CD4-positive, CD25-positive, alpha-beta regulatory T cell (primary cell): ENCODE data around the gene SNRPB. TPM values are rescaled to one million over a fixed set of nuclear protein-coding genes. Genes with fewer than 3 reads are reported as not detected.

Experiments used
- ATAC-seq, 2 donors: fragments of 150-1000 bp; cut with Tn5 transposase; one replicate each; pipeline ENCODE4 v1.10.0; 2021; ENCODE audit warnings: low read depth in 2 of 2, moderate number of reproducible peaks in 2 of 2, moderate library complexity in 1 of 2
- DNase-seq, 3 donors: peaks; one replicate each; pipeline versions ENCODE4 v3.0.0 to v3.0.0-alpha.2; 2012 to 2022; ENCODE audit warnings: mixed read lengths in 1 of 3
- H3K27ac ChIP-seq: one replicate; pipeline ENCODE4 v1.7.0; 2013; ENCODE audit warnings: mild to moderate bottlenecking, low read length; ENCODE audit not compliant: insufficient read depth, poor library complexity, severe bottlenecking
- H3K27me3 ChIP-seq: one replicate; pipeline ENCODE4 v1.7.0; 2013; ENCODE audit warnings: low read length; ENCODE audit not compliant: control insufficient read depth, insufficient read depth
- H3K36me3 ChIP-seq: one replicate; pipeline ENCODE4 v1.7.0; 2013; ENCODE audit warnings: mild to moderate bottlenecking, low read length, moderate library complexity; ENCODE audit not compliant: control insufficient read depth, insufficient read depth
- H3K4me1 ChIP-seq: 2 replicates; pipeline ENCODE4 v1.7.0; 2013; ENCODE audit warnings: mild to moderate bottlenecking, low read length; ENCODE audit not compliant: insufficient read depth, control insufficient read depth, poor library complexity, severe bottlenecking
- H3K4me3 ChIP-seq: one replicate; pipeline ENCODE4 v1.7.0; 2013; ENCODE audit warnings: low read depth, mild to moderate bottlenecking, low read length, moderate library complexity
- H3K9me3 ChIP-seq, 2 experiments: 1 replicate in 1 of 2; 2 replicates in 1 of 2; pipeline ENCODE4 v1.7.0; 2013; ENCODE audit warnings: low read length in 2 of 2, mild to moderate bottlenecking in 1 of 2, moderate library complexity in 1 of 2; ENCODE audit not compliant: control insufficient read depth in 2 of 2
- H3K27ac Mint-ChIP-seq, 3 donors: one replicate each; pipeline ENCODE4 v1.8.0; 2020 to 2022; ENCODE audit warnings: mild to moderate bottlenecking in 3 of 3, mixed read lengths in 3 of 3, moderate library complexity in 2 of 3
- H3K27me3 Mint-ChIP-seq: one replicate; pipeline ENCODE4 v1.8.0; 2022; ENCODE audit warnings: mild to moderate bottlenecking, mixed read lengths
- H3K36me3 Mint-ChIP-seq: one replicate; pipeline ENCODE4 v1.8.0; 2020; ENCODE audit warnings: mixed read lengths
- H3K4me1 Mint-ChIP-seq, 4 donors: one replicate each; pipeline ENCODE4 v1.8.0; 2020 to 2022; ENCODE audit warnings: mixed read lengths in 4 of 4, mild to moderate bottlenecking in 1 of 4
- H3K4me3 Mint-ChIP-seq, 4 donors: one replicate each; pipeline ENCODE4 v1.8.0; 2020 to 2022; ENCODE audit warnings: mild to moderate bottlenecking in 4 of 4, mixed read lengths in 4 of 4, moderate library complexity in 3 of 4
- H3K9me3 Mint-ChIP-seq, 7 donors: one replicate each; pipeline ENCODE4 v1.8.0; 2020 to 2022; ENCODE audit warnings: mixed read lengths in 7 of 7, mild to moderate bottlenecking in 3 of 7, moderate library complexity in 2 of 7
- polyA plus RNA-seq, 4 donors: library from polyadenylated mRNA; unstranded; fragments of 300-500 nt; fragmentation: Illumina TruSeq; gene quantifications; one replicate each; pipeline ENCODE4 v1.2.3, GENCODE V29; 2021
- total RNA-seq: library from RNA; stranded (reverse); gene quantifications from one replicate; pipeline ENCODE4 v1.2.3, GENCODE V29; 2022

The SNRPB gene
- total and polyA plus RNA-seq, 5 donors from 2014 or later = 132 to 370 (median 290) TPM

DNA sequence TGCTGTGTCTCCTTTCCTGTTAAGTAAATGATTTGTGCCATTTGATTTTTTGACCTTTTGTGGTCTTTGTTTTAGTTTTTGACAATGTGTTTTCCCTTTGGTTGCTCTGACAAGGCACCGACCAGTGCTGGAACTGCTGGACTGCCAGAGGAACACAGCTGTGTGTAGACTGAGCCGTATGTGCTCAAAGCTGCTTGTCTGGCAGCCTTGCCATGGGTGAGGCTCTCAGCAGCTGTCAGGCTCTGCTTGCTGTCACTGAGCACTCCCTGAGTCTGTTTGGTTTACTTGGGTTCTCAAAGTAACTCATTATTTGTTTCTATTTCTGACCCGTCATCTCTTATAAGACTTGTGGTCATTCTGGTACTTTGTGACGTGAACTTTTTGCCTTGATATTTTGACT, 15.1 kb upstream of the SNRPB start:
- no peaks in the 10 kb centered on the region for H3K27me3 ChIP-seq
- no peak overlapping the region for H3K4me3 ChIP-seq
- Mint-ChIP-seq H3K4me3 (no peak overlapping the region), H3K27ac (no peak overlapping the region), H3K27me3 (no peaks in the 10 kb centered on the region), H3K36me3 (peaks cover 70% of the 10 kb centered on the region), H3K4me1 (no peaks in the 10 kb centered on the region), H3K9me3 (peaks cover 0 to 7% (median 1%) of the 10 kb centered on the region in 7 donors)
- H3K36me3 ChIP-seq = peaks cover 77% of the 10 kb centered on the region
- ATAC-seq (no peak), DNase-seq (no peak)
- no peak overlapping the region for H3K27ac ChIP-seq
- H3K9me3 ChIP-seq = peaks cover 0 to under 1% of the 10 kb centered on the region in 2 experiments
- no peaks in the 10 kb centered on the region for H3K4me1 ChIP-seq

DNA sequence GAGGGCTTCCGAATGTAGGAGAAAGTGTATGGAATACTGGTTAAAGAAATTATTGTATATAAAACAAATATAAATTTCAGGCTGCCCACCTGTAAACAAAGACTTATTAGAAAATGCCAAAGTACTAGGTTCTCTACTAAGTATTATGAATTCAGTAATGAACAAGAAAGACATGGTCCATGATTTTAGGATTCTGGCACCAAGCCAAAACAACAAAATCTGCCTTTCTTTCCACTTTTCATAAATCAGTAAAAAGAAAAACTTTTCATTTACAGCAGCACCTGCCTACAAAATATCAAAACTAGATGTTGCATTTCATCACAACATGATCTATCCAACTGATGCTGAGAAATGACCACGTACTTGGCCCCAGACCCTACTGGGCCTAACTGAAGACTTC, 14.5 kb upstream of the SNRPB start:
- Histone ChIP-seq H3K27ac (no peak overlapping the region), H3K4me1 (no peaks in the 10 kb centered on the region), H3K27me3 (no peaks in the 10 kb centered on the region), H3K4me3 (no peak overlapping the region), H3K9me3 (peaks cover 0 to 4% of the 10 kb centered on the region in 2 experiments), H3K36me3 (peaks cover 78% of the 10 kb centered on the region)
- no peak for DNase-seq
- no peak for ATAC-seq
- H3K27ac Mint-ChIP-seq = no peak overlapping the region
- no peak overlapping the region for H3K4me3 Mint-ChIP-seq
- peaks cover 0 to 12% (median 1%) of the 10 kb centered on the region in 7 donors for H3K9me3 Mint-ChIP-seq
- no peaks in the 10 kb centered on the region for H3K4me1 Mint-ChIP-seq
- peaks cover 74% of the 10 kb centered on the region for H3K36me3 Mint-ChIP-seq
- H3K27me3 Mint-ChIP-seq = no peaks in the 10 kb centered on the region

DNA sequence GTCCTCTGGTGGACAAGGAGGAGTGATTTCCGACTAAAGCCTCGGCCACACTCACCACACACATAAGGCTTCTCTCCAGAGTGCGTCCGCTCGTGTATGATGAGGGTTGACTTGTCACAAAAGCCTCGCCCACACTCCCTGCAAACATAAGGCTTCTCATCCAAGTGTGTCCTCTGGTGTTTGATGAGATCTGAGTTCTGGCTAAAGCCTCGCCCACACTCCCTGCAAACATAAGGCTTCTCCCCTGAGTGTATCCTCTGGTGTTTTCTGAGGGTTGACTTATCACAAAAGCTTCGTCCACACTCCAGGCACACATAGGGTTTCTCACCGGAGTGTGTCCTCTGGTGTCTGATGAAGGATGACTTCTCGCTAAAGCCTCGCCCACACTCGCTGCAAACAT, 12.9 kb upstream of the SNRPB start:
- H3K27me3 ChIP-seq = no peaks in the 10 kb centered on the region
- H3K27ac ChIP-seq = no peak overlapping the region
- no peaks in the 10 kb centered on the region for H3K4me1 ChIP-seq
- H3K9me3 ChIP-seq = peaks cover 0 to 4% of the 10 kb centered on the region in 2 experiments
- H3K36me3 ChIP-seq = peaks cover 66% of the 10 kb centered on the region
- ATAC-seq = no peak
- H3K27me3 Mint-ChIP-seq = no peaks in the 10 kb centered on the region
- H3K9me3 Mint-ChIP-seq = peaks cover 0 to 12% (median 1%) of the 10 kb centered on the region in 7 donors
- no peak overlapping the region for H3K4me3 Mint-ChIP-seq
- no peak for DNase-seq
- H3K4me3 ChIP-seq = no peak overlapping the region
- no peaks in the 10 kb centered on the region for H3K4me1 Mint-ChIP-seq
- H3K36me3 Mint-ChIP-seq = peaks cover 72% of the 10 kb centered on the region
- no peak overlapping the region for H3K27ac Mint-ChIP-seq

DNA sequence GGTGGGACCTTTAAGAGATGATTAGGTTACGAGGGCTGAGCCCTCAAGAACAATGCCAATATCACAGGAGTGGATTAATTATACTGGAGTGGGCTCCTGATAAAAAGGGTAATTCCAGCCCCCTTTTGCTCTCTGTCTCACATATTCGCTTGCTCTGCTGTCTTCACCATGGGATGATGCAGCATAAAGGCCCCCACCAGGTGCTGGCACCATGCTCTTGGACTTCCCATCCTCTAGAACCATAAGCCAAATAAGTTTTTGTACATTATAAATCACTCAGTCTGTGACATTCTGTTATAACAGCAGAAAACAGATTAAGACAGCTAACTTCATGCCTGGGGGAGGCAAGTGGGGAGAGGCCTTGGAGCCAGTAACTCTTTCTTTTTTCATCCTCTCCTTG, 9.8 kb upstream of the SNRPB start:
- H3K27ac Mint-ChIP-seq = no peak overlapping the region
- no peak for DNase-seq
- Histone ChIP-seq H3K9me3 (peaks cover 0 to 4% of the 10 kb centered on the region in 2 experiments), H3K36me3 (peaks cover 41% of the 10 kb centered on the region), H3K4me3 (no peak overlapping the region), H3K27ac (no peak overlapping the region), H3K4me1 (no peaks in the 10 kb centered on the region), H3K27me3 (no peaks in the 10 kb centered on the region)
- H3K36me3 Mint-ChIP-seq = peaks cover 63% of the 10 kb centered on the region
- no peak overlapping the region for H3K4me3 Mint-ChIP-seq
- H3K27me3 Mint-ChIP-seq = no peaks in the 10 kb centered on the region
- H3K4me1 Mint-ChIP-seq = no peaks in the 10 kb centered on the region
- H3K9me3 Mint-ChIP-seq = peaks cover 0 to 12% (median under 1%) of the 10 kb centered on the region in 7 donors
- no peak for ATAC-seq

DNA sequence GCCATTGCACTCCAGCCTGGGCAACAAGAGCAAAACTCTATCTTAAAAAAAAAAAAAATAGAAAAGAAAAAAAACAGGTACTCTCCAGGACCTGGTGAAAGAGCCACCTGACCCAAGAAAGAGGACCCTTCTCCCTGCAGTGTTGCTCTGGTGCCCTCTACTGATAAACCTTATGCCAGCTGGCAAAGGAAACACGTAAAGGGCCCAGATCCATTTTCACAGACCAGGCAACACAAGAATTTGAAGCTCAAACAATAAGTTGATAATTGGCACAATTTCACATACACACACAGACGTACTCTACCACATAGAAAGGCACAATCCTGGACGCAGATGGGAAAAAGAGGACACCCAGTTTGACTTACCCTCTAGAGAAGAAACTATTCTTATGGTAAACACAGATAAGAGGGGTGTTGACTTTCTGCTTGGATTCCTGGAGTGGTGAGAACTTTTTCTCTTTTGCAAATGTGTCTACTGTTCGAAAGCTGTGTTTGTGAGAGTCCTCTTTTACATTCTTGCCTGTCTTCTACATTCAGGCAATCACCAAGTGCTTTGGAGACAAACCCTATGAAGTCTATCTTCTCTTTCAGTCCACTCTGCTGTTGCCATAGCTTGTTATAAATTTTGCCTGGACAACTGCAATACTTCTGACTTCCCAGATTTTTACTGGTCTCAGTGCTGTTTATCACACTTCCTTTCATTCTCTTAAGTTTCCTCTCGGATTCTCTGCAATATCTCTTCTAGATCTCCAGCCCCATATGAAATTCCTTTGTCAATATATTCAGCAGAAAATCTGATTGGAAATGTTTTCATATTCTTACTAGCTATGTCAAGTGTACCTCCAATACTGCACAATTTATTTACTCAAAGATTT, 6.4 kb upstream of the SNRPB start:
- H3K4me3 Mint-ChIP-seq = no peak overlapping the region
- no peaks in the 10 kb centered on the region for H3K27me3 Mint-ChIP-seq
- Histone ChIP-seq H3K27me3 (no peaks in the 10 kb centered on the region), H3K4me3 (no peak overlapping the region), H3K9me3 (peaks cover 0 to 4% of the 10 kb centered on the region in 2 experiments), H3K27ac (no peak overlapping the region), H3K36me3 (peaks cover 12% of the 10 kb centered on the region), H3K4me1 (no peaks in the 10 kb centered on the region)
- peaks cover 0 to under 1% (median 0%) of the 10 kb centered on the region in 4 donors for H3K4me1 Mint-ChIP-seq
- H3K9me3 Mint-ChIP-seq = peaks cover 0 to 12% (median 0%) of the 10 kb centered on the region in 7 donors
- DNase-seq (peak in 1 of 3 donors; percentile 19), ATAC-seq (no peak)
- H3K27ac Mint-ChIP-seq = peak overlapping the region in 1 of 3 donors; percentile 50
- H3K36me3 Mint-ChIP-seq = peaks cover 31% of the 10 kb centered on the region

DNA sequence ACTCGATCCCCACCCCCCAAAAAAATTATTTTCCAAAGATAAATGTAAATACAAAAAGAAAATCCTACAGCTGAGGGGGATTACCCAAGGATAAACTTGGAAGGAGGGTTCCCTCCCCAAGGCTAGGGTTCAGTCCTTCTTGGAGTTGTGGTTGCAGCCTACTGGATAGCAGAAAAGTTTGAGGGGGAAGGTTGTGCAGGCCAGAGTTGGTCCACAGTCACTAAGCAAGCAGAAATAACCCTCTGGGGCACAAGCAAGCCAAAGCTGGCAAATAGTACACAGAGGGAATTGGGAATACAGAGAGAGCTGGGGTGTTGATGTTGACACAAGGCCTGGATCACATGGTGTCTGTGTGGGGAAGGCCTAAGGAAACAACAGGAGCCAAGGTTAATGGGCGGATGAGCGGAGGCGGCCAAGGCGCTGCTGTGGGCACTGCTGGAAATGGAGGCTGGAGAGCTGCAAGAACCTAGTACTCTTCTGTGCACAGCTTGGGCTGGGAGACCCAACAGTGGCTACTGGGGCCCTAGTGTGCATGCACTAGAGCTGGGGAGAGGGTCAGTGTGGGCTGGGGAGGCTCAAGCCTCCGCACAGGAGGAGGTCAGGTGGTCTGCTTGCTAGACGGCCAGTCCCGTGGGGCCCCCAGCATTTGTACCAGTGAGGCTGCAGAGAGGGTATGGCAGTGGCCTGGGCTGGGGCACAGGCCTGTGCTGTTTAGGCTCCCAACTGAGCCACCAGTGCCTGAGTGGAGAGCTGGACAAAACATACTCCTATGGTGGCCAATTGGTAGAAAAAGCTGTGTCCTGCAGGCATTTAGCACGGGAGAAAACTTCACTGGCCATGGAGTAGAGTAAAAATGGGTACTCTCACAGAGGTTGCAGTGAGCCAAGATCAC, 5.5 kb upstream of the SNRPB start:
- Mint-ChIP-seq H3K4me3 (no peak overlapping the region), H3K9me3 (peaks cover 0 to 9% (median 0%) of the 10 kb centered on the region in 7 donors), H3K27me3 (no peaks in the 10 kb centered on the region), H3K4me1 (peaks cover 0 to 7% (median 2%) of the 10 kb centered on the region in 4 donors), H3K36me3 (peaks cover 23% of the 10 kb centered on the region), H3K27ac (no peak overlapping the region)
- Histone ChIP-seq H3K27ac (no peak overlapping the region), H3K4me1 (peaks cover 3% of the 10 kb centered on the region), H3K36me3 (peaks cover 8% of the 10 kb centered on the region), H3K9me3 (peaks cover 0 to 4% of the 10 kb centered on the region in 2 experiments), H3K4me3 (no peak overlapping the region), H3K27me3 (no peaks in the 10 kb centered on the region)
- ATAC-seq (no peak), DNase-seq (no peak)

DNA sequence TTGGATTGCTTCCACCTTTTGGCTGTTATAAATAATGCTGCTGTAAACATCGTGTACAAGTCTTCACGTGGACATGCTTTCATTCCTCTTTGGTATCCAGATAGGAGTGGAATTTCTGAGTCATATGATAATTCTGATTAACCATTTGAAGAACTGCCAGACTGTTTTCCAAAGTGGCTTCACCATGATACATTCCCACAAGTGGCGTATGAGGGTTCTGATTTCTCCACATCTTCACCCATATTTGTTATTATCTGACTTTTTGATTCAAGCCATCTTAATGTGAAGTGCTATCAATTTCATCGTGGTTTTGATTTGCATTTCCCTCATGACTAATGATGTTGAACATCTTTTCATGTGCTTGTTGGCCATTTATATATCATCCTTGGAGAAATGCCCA, 2.9 kb upstream of the SNRPB start:
- H3K27ac ChIP-seq = no peak overlapping the region
- no peaks in the 10 kb centered on the region for H3K36me3 ChIP-seq
- Mint-ChIP-seq H3K9me3 (no peaks in the 10 kb centered on the region), H3K27me3 (no peaks in the 10 kb centered on the region), H3K27ac (no peak overlapping the region), H3K4me3 (no peak overlapping the region), H3K36me3 (peaks cover 8% of the 10 kb centered on the region), H3K4me1 (peaks cover 4 to 26% (median 19%) of the 10 kb centered on the region in 4 donors)
- H3K4me1 ChIP-seq = peaks cover 21% of the 10 kb centered on the region
- H3K27me3 ChIP-seq = no peaks in the 10 kb centered on the region
- H3K9me3 ChIP-seq = no peaks in the 10 kb centered on the region
- DNase-seq = no peak
- no peak for ATAC-seq
- no peak overlapping the region for H3K4me3 ChIP-seq
